Measurements from ENCODE around the gene RAB28. TPM values are rescaled to one million over a fixed set of nuclear protein-coding genes. Genes with fewer than 3 reads are reported as not detected.

Gene RAB28
- total RNA-seq, 2 donors from 2014 or later: 10.9 to 14.5 TPM

- Histone ChIP-seq H3K27ac (no peak overlapping the region), H3K36me3 (replicated peaks in 1 of 2; ENCODE audit: insufficient read depth in 1 of 2, low read depth in 2 of 2) (no peaks in the 10 kb centered on the region), H3K27me3 (peaks cover 0 to under 1% of the 10 kb centered on the region in 2 donors), H3K4me3 (no peak overlapping the region), H3K9me3 (no peaks in the 10 kb centered on the region), H3K4me1 (no peaks in the 10 kb centered on the region)
- 52 to 64% methylated on average over 1 of the region's 1 CpG for WGBS, 2 donors
- DNase-seq: no peak
- intact Hi-C loops (cut with DNase I): no loop called here
- ATAC-seq: no peak
- TF ChIP-seq POLR2A (IDR thresholded peaks at IDR 0.05) (no peak), CTCF (IDR thresholded peaks at IDR 0.05) (no peak)
Observed at GRCh38 chr4:13495753-13496152, 11.6 kb upstream of the RAB28 start.

GRCh38 chr4:13493793-13494192, 9.7 kb upstream of the RAB28 start:
- intact Hi-C loops (cut with DNase I): no loop called here
- DNase-seq (no peak), ATAC-seq (no peak)
- H3K4me1 ChIP-seq: no peaks in the 10 kb centered on the region
- TF ChIP-seq POLR2A (IDR thresholded peaks at IDR 0.05) (no peak), CTCF (IDR thresholded peaks at IDR 0.05) (no peak)
- H3K4me3 ChIP-seq: no peak overlapping the region
- no peaks in the 10 kb centered on the region for H3K36me3 ChIP-seq (replicated peaks in 1 of 2; ENCODE audit: insufficient read depth in 1 of 2, low read depth in 2 of 2)
- H3K27ac ChIP-seq: no peak overlapping the region
- no peaks in the 10 kb centered on the region for H3K27me3 ChIP-seq
- H3K9me3 ChIP-seq: no peaks in the 10 kb centered on the region

GRCh38 chr4:13492747-13493146, 8.6 kb upstream of the RAB28 start:
- TF ChIP-seq POLR2A (IDR thresholded peaks at IDR 0.05) (no peak), CTCF (IDR thresholded peaks at IDR 0.05) (no peak)
- Histone ChIP-seq H3K27ac (no peak overlapping the region), H3K9me3 (no peaks in the 10 kb centered on the region), H3K27me3 (no peaks in the 10 kb centered on the region), H3K4me3 (no peak overlapping the region), H3K4me1 (no peaks in the 10 kb centered on the region), H3K36me3 (replicated peaks in 1 of 2; ENCODE audit: insufficient read depth in 1 of 2, low read depth in 2 of 2) (no peaks in the 10 kb centered on the region)
- intact Hi-C loops (cut with DNase I): no loop called here
- ATAC-seq: no peak
- DNase-seq: no peak
- 67 to 75% methylated on average over 3 of the region's 3 CpGs for WGBS, 2 donors

GRCh38 chr4:13484749-13485221, 645 bp upstream of the RAB28 start:
- Histone ChIP-seq H3K36me3 (replicated peaks in 1 of 2; ENCODE audit: insufficient read depth in 1 of 2, low read depth in 2 of 2) (no peaks in the 10 kb centered on the region), H3K9me3 (no peaks in the 10 kb centered on the region), H3K4me3 (peak overlapping the region in 1 of 2 donors; percentile 96), H3K27ac (peak overlapping the region; percentile 88 to 97 (median 94)), H3K4me1 (peaks cover 16% of the 10 kb centered on the region), H3K27me3 (no peaks in the 10 kb centered on the region)
- WGBS, 2 donors: 2% methylated on average over 20 to 23 of the region's 23 CpGs
- TF ChIP-seq POLR2A (IDR thresholded peaks at IDR 0.05): no peak
- peak in 1 of 7 experiments; percentile 17 for TF ChIP-seq CTCF (IDR thresholded peaks at IDR 0.05)
- DNase-seq (no peak), ATAC-seq (peak; percentile 13)
- intact Hi-C loops (cut with DNase I): no loop called here

- Histone ChIP-seq H3K4me1 (peaks cover 16% of the 10 kb centered on the region), H3K27ac (peak overlapping the region; percentile 88 to 97 (median 94)), H3K27me3 (no peaks in the 10 kb centered on the region), H3K36me3 (replicated peaks in 1 of 2; ENCODE audit: insufficient read depth in 1 of 2, low read depth in 2 of 2) (no peaks in the 10 kb centered on the region), H3K4me3 (peak overlapping the region; percentile 94 to 96), H3K9me3 (no peaks in the 10 kb centered on the region)
- intact Hi-C loops (cut with DNase I): no loop called here
- peak; percentile 43 for ATAC-seq
- WGBS, 2 donors: 0% methylated on average over 10 to 21 of the region's 30 CpGs
- peak in 3 of 4 donors; percentile 36 to 48 (median 40) for DNase-seq
- TF ChIP-seq POLR2A (IDR thresholded peaks at IDR 0.05) (no peak), CTCF (IDR thresholded peaks at IDR 0.05) (no peak)
Observed at GRCh38 chr4:13483768-13484121, 395 bp downstream of the RAB28 start.
